Heart left ventricle (tissue), 16 donors: ENCODE results near the gene KCNQ4. TPM values are rescaled to one million over a fixed set of nuclear protein-coding genes. Genes with fewer than 3 reads are reported as not detected.
A peak's percentile ranks its signal among the peaks of the same experiment; 100 is the strongest.

Experiments used
- ATAC-seq, 4 donors: fragments of 200-7000 bp; cut with Tn5 transposase; one replicate each; pipeline ENCODE4 v1.9.1; 2020 to 2022; ENCODE audit warnings: moderate library complexity in 4 of 4, mild to moderate bottlenecking in 3 of 4, moderate number of reproducible peaks in 1 of 4
- DNase-seq, 5 donors: peaks; one replicate each; pipeline ENCODE4 v3.0.0-alpha.2; 2020
- H3K27ac ChIP-seq, 12 donors: fragments of 200-600 bp; sonication (generic) in 4 of 12; one replicate each; pipeline versions ENCODE4 v1.5.0 to v1.8.0; 2016 to 2022; ENCODE audit warnings: mild to moderate bottlenecking in 2 of 12
- H3K27me3 ChIP-seq, 9 donors: fragments of 200-600 bp; sonication (generic) in 2 of 9; one replicate each; pipeline versions ENCODE4 v1.5.1 to v1.8.0; 2016 to 2022; ENCODE audit warnings: mild to moderate bottlenecking in 3 of 9
- H3K36me3 ChIP-seq, 9 donors: fragments of 200-600 bp; sonication (generic) in 2 of 9; one replicate each; pipeline versions ENCODE4 v1.5.0 to v1.8.0; 2018 to 2022; ENCODE audit warnings: mild to moderate bottlenecking in 2 of 9
- H3K4me1 ChIP-seq, 12 donors: fragments of 200-600 bp; sonication (generic) in 4 of 12; one replicate each; pipeline versions ENCODE4 v1.5.0 to v1.8.0; 2016 to 2022; ENCODE audit warnings: mild to moderate bottlenecking in 3 of 12
- H3K4me3 ChIP-seq, 12 donors: fragments of 200-600 bp; sonication (generic) in 4 of 12; one replicate each; pipeline versions ENCODE4 v1.5.0 to v1.8.0; 2017 to 2022; ENCODE audit warnings: mild to moderate bottlenecking in 9 of 12, moderate library complexity in 4 of 12
- H3K9me3 ChIP-seq, 12 donors: fragments of 200-600 bp; sonication (generic) in 4 of 12; one replicate each; pipeline versions ENCODE4 v1.5.0 to v1.8.0; 2016 to 2022; ENCODE audit warnings: mild to moderate bottlenecking in 1 of 12
- CTCF ChIP-seq, 12 donors: fragments of 200-600 bp; sonication (generic) in 4 of 12; IDR thresholded peaks; one replicate each; pipeline versions ENCODE4 v1.5.0 to v1.8.0; 2018 to 2022; ENCODE audit warnings: antibody characterized with exemption in 12 of 12, mild to moderate bottlenecking in 5 of 12
- POLR2A ChIP-seq, 2 donors: fragments of 450-650 bp; IDR thresholded peaks; one replicate each; pipeline ENCODE4 v1.6.1; 2017; ENCODE audit warnings: antibody characterized with exemption in 2 of 2, mild to moderate bottlenecking in 2 of 2, moderate library complexity in 2 of 2
- WGBS, 4 donors: extraction: QIAGEN DNeasy Blood & Tissue Kit in 2 of 4; methylation state at CpG; one replicate each; pipeline versions ENCODE4 v1.1.5 to v1.1.7; 2013 to 2018; 5-methylcytosine and 5-hydroxymethylcytosine counted together
- intact Hi-C, 10 donors: fragments of 100-400 bp; cut with DNase I; formaldehyde crosslinking; loops; one replicate each; pipeline versions ENCODE4 v1.11.1 to v1.14.2; 2022
- polyA plus RNA-seq, 2 donors: library from polyadenylated mRNA; stranded (reverse); fragments of 200-250 nt; gene quantifications; one replicate each; pipeline ENCODE4 v1.2.3, GENCODE V29; 2013
- total RNA-seq, 9 donors: library from RNA; depleted of rRNA in 2 of 9; stranded (reverse); fragments of >200 nt in 2 of 9; fragmentation: NEBNext Ultra II Directional in 3 of 9; extraction: Animal tissue kit (Norgen Biotek cat#: 25700) in 3 of 9; gene quantifications; one replicate each; pipeline versions ENCODE4 v1.1.0 to v1.2.4, GENCODE V29; 2016 to 2023
- donor health status: ischemic (EF 13 %, LVEDD 7.1; RV severe dilation, severe dysfunction).
- donor health status: healthy with polysubstance abuse.
- donor health status: DM: no; HTN: yes; CAD: no.
- donor health status: DM: no; HTN: no; CAD: no.
- donor health status: ischemic (EF 25% LVEDD 6.9; RV normal size, moderate dysfunction).
- donor health status: ischemic (EF 25% LVEDD 5.7; RV mildly dilated, moderate dysfunction).
- donor health status: healthy.
- donor health status: DM: yes; HTN: yes; CAD: no.
- donor health status: ischemic (EF 35%, LVEDD 5.7; RV mildly dilated, moderate dysfunction).
- donor health status: nonischemic (EF 11% LVEDD 7.7; RV severe dilation, severe dysfunction).
- donor health status: DM: yes; HTN: yes; CAD: no.
- donor health status: PGD.
- donor health status: ischemic (EF 29% LVEDD 5.4; RV normal size, mild dysfunction).
- donor health status: nonischemic (EF 23%, LVEDD 6.1; RV moderate dilation, normal function).

KCNQ4 gene
- total and polyA plus RNA-seq, 11 donors = 1.3 to 4.4 (median 1.9) TPM

GRCh38 chr1:40836283-40836682, 52.7 kb downstream of the KCNQ4 start:
- Histone ChIP-seq H3K27ac (no peak overlapping the region), H3K4me3 (no peak overlapping the region), H3K9me3 (no peaks in the 10 kb centered on the region), H3K4me1 (no peaks in the 10 kb centered on the region), H3K36me3 (no peaks in the 10 kb centered on the region), H3K27me3 (no peaks in the 10 kb centered on the region)
- intact Hi-C loops = no loop called here
- WGBS, 4 donors = 83 to 90% (median 87%) methylated on average over 4 of the region's 4 CpGs
- TF ChIP-seq CTCF (IDR thresholded peaks at IDR 0.05) = no peak
- TF ChIP-seq POLR2A (IDR thresholded peaks at IDR 0.05) = no peak
- ATAC-seq (no peak), DNase-seq (no peak)

GRCh38 chr1:40837601-40838000, 54.0 kb downstream of the KCNQ4 start:
- 59 to 76% (median 66%) methylated on average over 21 to 24 of the region's 24 CpGs for WGBS, 4 donors
- intact Hi-C loops = no loop called here
- no peak for DNase-seq

GRCh38 chr1:40838045-40838979, 54.7 kb downstream of the KCNQ4 start:
- Histone ChIP-seq H3K4me1 (no peaks in the 10 kb centered on the region), H3K36me3 (no peaks in the 10 kb centered on the region), H3K4me3 (no peak overlapping the region), H3K27me3 (no peaks in the 10 kb centered on the region), H3K27ac (no peak overlapping the region), H3K9me3 (peaks cover 0 to 9% (median 0%) of the 10 kb centered on the region in 12 donors)
- 64 to 75% (median 65%) methylated on average over 57 to 60 of the region's 60 CpGs for WGBS, 4 donors
- ATAC-seq (peak in 2 of 4 donors; percentile 16 to 21), DNase-seq (no peak)
- no peak for TF ChIP-seq CTCF (IDR thresholded peaks at IDR 0.05)
- TF ChIP-seq POLR2A (IDR thresholded peaks at IDR 0.05) = no peak
- intact Hi-C loops = no loop called here

More at GRCh38 chr1:40837601-40838000, 54.0 kb downstream of the KCNQ4 start:
- Histone ChIP-seq H3K4me1 (no peaks in the 10 kb centered on the region), H3K27ac (no peak overlapping the region), H3K36me3 (no peaks in the 10 kb centered on the region), H3K27me3 (no peaks in the 10 kb centered on the region), H3K4me3 (no peak overlapping the region), H3K9me3 (peaks cover 0 to 4% (median 0%) of the 10 kb centered on the region in 12 donors)
- ATAC-seq = no peak
- TF ChIP-seq CTCF (IDR thresholded peaks at IDR 0.05) (no peak), POLR2A (IDR thresholded peaks at IDR 0.05) (no peak)
